Measurements from ENCODE around the gene EHMT2.
"Not testable (repeated sequence)": the region's sequence is repeated elsewhere in the genome, so short reads cannot be mapped to it uniquely, and the experiment has no call there.

The EHMT2 gene

GRCh38 chr6:31861150-31861549 lies 36.3 kb downstream of the EHMT2 start:
- Mint-ChIP-seq H3K36me3 (ENCODE audit: low read depth) (peaks cover 8% of the 10 kb centered on the region), H3K27me3 (peaks cover 3% of the 10 kb centered on the region), H3K27ac (peak overlapping the region; percentile 50), H3K9me3 (no peaks in the 10 kb centered on the region), H3K4me3 (peak overlapping the region; percentile 90), H3K4me1 (peaks cover 38% of the 10 kb centered on the region)
- no peak for DNase-seq
- ATAC-seq: no peak

GRCh38 chr6:31860349-31860748 lies 37.1 kb downstream of the EHMT2 start:
- Mint-ChIP-seq H3K27ac (no peak overlapping the region), H3K4me1 (peaks cover 38% of the 10 kb centered on the region), H3K27me3 (peaks cover 3% of the 10 kb centered on the region), H3K4me3 (no peak overlapping the region), H3K9me3 (no peaks in the 10 kb centered on the region), H3K36me3 (ENCODE audit: low read depth) (peaks cover 8% of the 10 kb centered on the region)
- DNase-seq: no peak
- ATAC-seq: no peak

- H3K27me3 Mint-ChIP-seq: peaks cover 3% of the 10 kb centered on the region
- H3K4me1 Mint-ChIP-seq: peaks cover 34% of the 10 kb centered on the region
- H3K27ac Mint-ChIP-seq: no peak overlapping the region
- H3K4me3 Mint-ChIP-seq: no peak overlapping the region
- DNase-seq (no peak), ATAC-seq (no peak)
- no peaks in the 10 kb centered on the region for H3K9me3 Mint-ChIP-seq
- H3K36me3 Mint-ChIP-seq (ENCODE audit: low read depth): peaks cover 8% of the 10 kb centered on the region
Observed at GRCh38 chr6:31859923-31860322, 37.6 kb downstream of the EHMT2 start.

- DNase-seq (no peak), ATAC-seq (no peak)
- peaks cover 8% of the 10 kb centered on the region for H3K36me3 Mint-ChIP-seq (ENCODE audit: low read depth)
- no peak overlapping the region for H3K27ac Mint-ChIP-seq
- H3K9me3 Mint-ChIP-seq: no peaks in the 10 kb centered on the region
- no peak overlapping the region for H3K4me3 Mint-ChIP-seq
- peaks cover 24% of the 10 kb centered on the region for H3K4me1 Mint-ChIP-seq
- peaks cover 3% of the 10 kb centered on the region for H3K27me3 Mint-ChIP-seq
Observed at GRCh38 chr6:31858707-31859106, 38.8 kb downstream of the EHMT2 start.

DNA sequence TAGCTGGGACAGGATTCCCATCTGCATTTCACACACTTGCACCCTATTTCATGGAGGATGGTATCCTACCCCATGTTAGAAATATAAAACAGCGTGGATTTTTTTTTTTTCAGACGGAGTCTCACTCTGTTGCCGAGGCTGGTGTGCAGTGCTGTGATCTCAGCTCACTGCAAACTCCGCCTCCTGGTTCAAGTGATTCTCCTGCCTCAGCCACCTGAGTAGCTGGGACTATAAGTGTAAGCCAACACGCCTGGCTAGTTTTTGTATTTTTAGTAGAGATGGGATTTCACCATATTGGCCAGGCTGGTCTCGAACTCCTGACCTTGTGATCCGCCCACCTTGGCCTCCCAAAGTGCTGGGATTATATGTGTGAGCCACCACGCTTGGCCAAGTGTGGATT lies 39.7 kb downstream of the EHMT2 start:
- not testable (repeated sequence) for H3K9me3 Mint-ChIP-seq; H3K36me3 Mint-ChIP-seq (ENCODE audit: low read depth); H3K4me3 Mint-ChIP-seq

GRCh38 chr6:31851980-31852718 lies 45.3 kb downstream of the EHMT2 start:
- ATAC-seq; H3K4me1 Mint-ChIP-seq; H3K4me3 Mint-ChIP-seq; H3K9me3 Mint-ChIP-seq; DNase-seq; H3K27ac Mint-ChIP-seq; H3K36me3 Mint-ChIP-seq (ENCODE audit: low read depth); H3K27me3 Mint-ChIP-seq: not testable (repeated sequence)

More for the DNA sequence above, 39.7 kb downstream of the EHMT2 start:
- peaks cover 14% of the 10 kb centered on the region for H3K4me1 Mint-ChIP-seq
- DNase-seq, ATAC-seq, H3K27me3 Mint-ChIP-seq, H3K27ac Mint-ChIP-seq: not testable (repeated sequence)

- Mint-ChIP-seq H3K4me1 (no peaks in the 10 kb centered on the region), H3K4me3 (no peak overlapping the region), H3K27ac (no peak overlapping the region), H3K36me3 (ENCODE audit: low read depth) (no peaks in the 10 kb centered on the region), H3K27me3 (no peaks in the 10 kb centered on the region), H3K9me3 (no peaks in the 10 kb centered on the region)
- ATAC-seq (no peak), DNase-seq (no peak)
Observed at GRCh38 chr6:31851485-31851832, 46.0 kb downstream of the EHMT2 start.

- H3K27me3 Mint-ChIP-seq: no peaks in the 10 kb centered on the region
Observed at GRCh38 chr6:31850765-31851484, 46.6 kb downstream of the EHMT2 start.

DNA sequence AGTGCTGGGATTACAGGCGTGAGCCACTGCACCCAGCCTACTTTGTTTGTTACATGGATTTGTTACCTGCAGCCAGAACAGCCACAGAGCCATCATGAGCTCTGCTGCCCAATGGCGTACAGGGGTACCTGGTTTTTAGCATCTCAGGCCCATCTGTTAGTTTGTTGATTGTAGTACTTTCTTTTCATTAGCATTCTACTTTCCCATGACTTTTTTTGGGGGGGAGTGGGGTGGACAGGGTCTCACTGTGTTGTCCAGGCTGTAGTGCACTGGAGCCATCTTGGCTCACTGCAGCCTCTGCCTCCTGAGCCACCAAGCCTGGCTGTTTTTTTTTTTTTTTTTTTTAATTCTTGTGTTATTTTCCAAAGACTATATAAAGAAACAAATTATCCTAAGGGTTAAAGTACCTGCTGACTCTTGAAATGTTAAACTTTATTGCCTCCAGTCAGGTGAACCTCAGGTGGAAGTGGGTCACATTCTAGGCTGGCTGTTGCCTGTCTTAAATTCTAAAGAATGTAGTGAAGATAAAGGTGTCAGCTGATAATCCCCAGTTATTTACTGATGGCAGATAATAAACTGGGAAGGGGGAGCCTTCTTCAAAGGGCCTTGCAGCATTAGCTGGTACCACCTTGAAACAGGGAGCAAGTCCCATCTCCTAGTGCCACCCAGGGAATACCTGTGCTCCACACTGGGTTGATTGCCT lies 50.1 kb downstream of the EHMT2 start:
- no peaks in the 10 kb centered on the region for H3K27me3 Mint-ChIP-seq
- H3K4me1 Mint-ChIP-seq: no peaks in the 10 kb centered on the region
- ATAC-seq (no peak), DNase-seq (no peak)
- no peaks in the 10 kb centered on the region for H3K9me3 Mint-ChIP-seq
- no peak overlapping the region for H3K27ac Mint-ChIP-seq
- H3K4me3 Mint-ChIP-seq: no peak overlapping the region
- H3K36me3 Mint-ChIP-seq (ENCODE audit: low read depth): no peaks in the 10 kb centered on the region

More at GRCh38 chr6:31850765-31851484, 46.6 kb downstream of the EHMT2 start:
- Mint-ChIP-seq H3K9me3 (no peaks in the 10 kb centered on the region), H3K36me3 (ENCODE audit: low read depth) (no peaks in the 10 kb centered on the region), H3K4me3 (no peak overlapping the region), H3K4me1 (no peaks in the 10 kb centered on the region), H3K27ac (no peak overlapping the region)
- DNase-seq (no peak), ATAC-seq (no peak)

GRCh38 chr6:31844507-31844906 lies 53.0 kb downstream of the EHMT2 start:
- H3K27ac Mint-ChIP-seq: no peak overlapping the region
- peaks cover 3% of the 10 kb centered on the region for H3K4me1 Mint-ChIP-seq
- H3K9me3 Mint-ChIP-seq: no peaks in the 10 kb centered on the region
- no peaks in the 10 kb centered on the region for H3K27me3 Mint-ChIP-seq
- no peak for ATAC-seq
- H3K4me3 Mint-ChIP-seq: no peak overlapping the region
- H3K36me3 Mint-ChIP-seq (ENCODE audit: low read depth): peaks cover 14% of the 10 kb centered on the region
- DNase-seq: no peak

DNA sequence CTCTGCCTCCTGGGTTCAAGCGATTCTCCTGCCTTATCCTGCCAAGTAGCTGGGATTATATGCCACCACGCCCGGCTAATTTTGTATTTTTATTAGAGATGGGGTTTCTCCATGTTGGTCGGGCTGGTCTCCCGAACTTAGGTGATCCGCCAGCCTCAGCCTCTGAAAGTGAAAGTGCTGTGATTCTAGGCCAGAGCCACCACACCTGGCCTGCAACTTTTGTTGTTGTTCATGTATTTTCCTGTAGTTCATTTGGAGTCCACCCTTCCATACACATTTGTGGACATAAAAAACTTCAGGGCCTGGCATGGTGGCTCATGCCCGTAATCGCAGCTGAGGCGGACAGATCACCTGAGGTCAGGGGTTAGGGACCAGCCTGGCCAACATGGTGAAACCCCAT lies 55.4 kb downstream of the EHMT2 start:
- H3K4me3 Mint-ChIP-seq: no peak overlapping the region
- peak overlapping the region; percentile 31 for H3K27ac Mint-ChIP-seq
- H3K27me3 Mint-ChIP-seq: no peaks in the 10 kb centered on the region
- ATAC-seq (no peak), DNase-seq (no peak)
- H3K36me3 Mint-ChIP-seq (ENCODE audit: low read depth): peaks cover 38% of the 10 kb centered on the region
- peaks cover 22% of the 10 kb centered on the region for H3K4me1 Mint-ChIP-seq
- H3K9me3 Mint-ChIP-seq: no peaks in the 10 kb centered on the region

DNA sequence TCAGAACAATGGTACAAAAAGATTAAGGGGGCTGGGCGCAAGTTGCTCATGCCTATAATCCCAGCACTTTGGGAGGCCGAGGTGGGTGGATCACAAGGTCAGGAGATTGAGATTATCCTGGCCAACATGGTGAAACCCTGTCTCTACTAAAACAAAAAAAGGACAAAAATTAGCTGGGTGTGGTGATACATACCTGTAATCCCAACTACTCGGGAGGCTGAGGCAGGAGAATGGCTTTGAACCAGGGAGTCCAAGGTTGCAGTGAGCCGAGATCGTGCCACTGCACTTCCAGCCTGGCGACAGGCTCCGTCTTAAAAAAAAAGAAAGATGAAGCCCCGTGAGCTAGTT lies 57.7 kb downstream of the EHMT2 start:
- ATAC-seq, DNase-seq, H3K27me3 Mint-ChIP-seq, H3K9me3 Mint-ChIP-seq: not testable (repeated sequence)
- H3K4me3 Mint-ChIP-seq: peak overlapping the region; percentile 95
- peak overlapping the region; percentile 80 for H3K27ac Mint-ChIP-seq
- H3K36me3 Mint-ChIP-seq (ENCODE audit: low read depth): peaks cover 61% of the 10 kb centered on the region
- H3K4me1 Mint-ChIP-seq: peaks cover 38% of the 10 kb centered on the region

DNA sequence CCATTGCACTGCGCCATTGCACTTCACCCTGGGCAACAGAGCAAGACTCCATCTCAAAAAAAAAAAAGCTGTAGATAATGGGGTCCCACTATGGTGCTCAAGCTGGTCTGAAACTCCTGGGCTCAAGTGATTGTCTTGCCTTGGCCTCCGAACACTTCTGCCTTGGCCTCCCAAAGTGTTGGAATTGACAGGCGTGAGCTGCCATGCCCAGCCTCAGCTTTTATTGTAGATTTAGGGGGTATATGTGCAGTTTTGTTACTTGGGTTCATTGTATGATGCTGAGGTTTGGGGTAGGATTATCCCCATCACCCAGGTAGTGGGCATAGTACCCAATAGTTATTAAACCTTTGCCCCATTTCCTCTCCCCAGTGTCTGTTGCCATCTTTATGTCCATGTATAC lies 58.5 kb downstream of the EHMT2 start:
- DNase-seq: no peak

GRCh38 chr6:31838114-31838553 lies 59.4 kb downstream of the EHMT2 start:
- not testable (repeated sequence) for H3K9me3 Mint-ChIP-seq, H3K27me3 Mint-ChIP-seq, DNase-seq, ATAC-seq
- Mint-ChIP-seq H3K27ac (peak overlapping the region; percentile 99), H3K36me3 (ENCODE audit: low read depth) (peaks cover 63% of the 10 kb centered on the region), H3K4me3 (peak overlapping the region; percentile 95), H3K4me1 (peaks cover 45% of the 10 kb centered on the region)

More for the DNA sequence above, 58.5 kb downstream of the EHMT2 start:
- Mint-ChIP-seq H3K36me3 (ENCODE audit: low read depth) (peaks cover 63% of the 10 kb centered on the region), H3K27me3 (no peaks in the 10 kb centered on the region), H3K9me3 (no peaks in the 10 kb centered on the region), H3K27ac (peak overlapping the region; percentile 80), H3K4me3 (peak overlapping the region; percentile 95), H3K4me1 (peaks cover 43% of the 10 kb centered on the region)
- ATAC-seq: no peak
